ENCODE results near the gene FES.
"Not testable (repeated sequence)": the region's sequence is repeated elsewhere in the genome, so short reads cannot be mapped to it uniquely, and the experiment has no call there.

Gene FES

GRCh38 chr15:90915216-90915807 lies 31.0 kb downstream of the FES start:
- no peak overlapping the region for H3K4me3 ChIP-seq (ENCODE audit: low read length)
- DNase-seq (ENCODE audit: low read depth) = no peak
- no peak for TF ChIP-seq CTCF (conservative IDR thresholded peaks at IDR 0.05; ENCODE audit: low read length)

DNA sequence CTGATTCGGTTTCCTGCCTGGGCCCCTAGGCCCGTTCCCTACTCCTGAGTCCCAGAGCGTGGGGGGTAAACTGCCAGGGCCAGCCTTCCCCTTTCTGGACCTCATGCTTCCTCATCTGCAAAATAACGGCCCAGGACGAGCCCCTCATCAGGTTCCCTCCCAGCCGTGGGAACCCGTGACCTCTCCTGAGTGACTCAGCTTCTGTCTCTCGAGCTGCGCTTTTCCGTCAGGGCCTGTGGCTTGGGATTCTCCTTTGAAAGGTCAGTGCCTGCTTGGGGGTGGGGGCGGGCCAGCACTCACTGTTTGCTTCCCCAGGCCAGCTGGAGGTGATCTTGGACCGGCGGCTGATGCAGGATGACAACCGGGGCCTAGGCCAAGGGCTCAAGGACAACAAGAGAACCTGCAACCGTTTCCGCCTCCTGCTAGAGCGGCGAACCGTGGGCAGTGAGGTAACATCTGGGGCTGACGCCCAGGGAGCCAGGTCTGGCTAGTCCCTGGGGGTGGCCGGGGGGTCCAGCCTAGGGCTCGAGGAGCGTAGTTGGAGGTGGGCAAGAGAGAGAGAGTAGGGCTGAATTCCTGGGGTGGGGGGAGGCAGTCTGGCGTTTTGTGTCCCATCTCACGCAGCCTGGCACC lies 31.6 kb downstream of the FES start:
- no peak for DNase-seq (ENCODE audit: low read depth)
- TF ChIP-seq CTCF (conservative IDR thresholded peaks at IDR 0.05; ENCODE audit: low read length) = no peak
- H3K4me3 ChIP-seq (ENCODE audit: low read length) = no peak overlapping the region

DNA sequence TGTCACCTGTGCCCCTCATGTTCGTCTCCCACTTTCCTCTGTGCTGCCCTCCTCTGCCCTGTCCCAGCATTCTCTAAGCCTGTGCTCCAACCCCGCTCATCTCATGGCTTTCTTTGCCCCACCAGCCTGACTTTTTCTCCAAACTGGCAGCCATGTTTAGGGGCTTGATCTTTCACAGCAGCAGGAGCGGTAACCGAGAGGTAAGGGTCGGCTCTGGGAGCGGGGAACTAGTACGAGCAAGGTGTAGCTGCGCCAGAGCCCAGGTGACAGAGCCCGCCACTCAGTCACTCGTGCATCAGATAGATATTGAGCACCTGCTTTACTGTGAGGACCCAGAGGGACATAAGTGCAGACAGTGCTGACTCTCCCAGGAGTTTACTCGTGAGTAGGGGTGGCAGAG lies 32.2 kb downstream of the FES start:
- H3K4me3 ChIP-seq (ENCODE audit: low read length) = no peak overlapping the region
- no peak for TF ChIP-seq CTCF (conservative IDR thresholded peaks at IDR 0.05; ENCODE audit: low read length)
- no peak for DNase-seq (ENCODE audit: low read depth)

DNA sequence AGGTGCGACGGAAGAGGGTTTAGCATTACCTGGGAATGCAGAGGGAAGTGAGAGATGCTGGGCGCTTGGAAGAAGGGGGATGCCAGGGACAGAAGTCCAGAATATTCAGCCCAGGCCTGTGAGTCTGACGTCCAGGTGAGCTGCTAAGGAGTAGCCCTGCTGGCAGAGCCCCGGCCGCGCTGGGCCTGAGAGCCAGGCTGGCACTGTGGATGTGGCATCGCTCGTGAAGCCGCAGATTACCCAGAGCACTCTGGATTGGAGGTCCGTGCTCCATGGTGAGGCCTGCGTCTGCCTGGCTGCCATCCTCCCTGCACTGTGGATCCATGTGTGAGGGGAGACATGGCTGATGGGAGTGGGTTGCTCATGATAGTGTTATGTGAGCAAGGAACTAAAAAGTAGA lies 33.3 kb downstream of the FES start:
- no peak overlapping the region for H3K4me3 ChIP-seq (ENCODE audit: low read length)
- no peak for DNase-seq (ENCODE audit: low read depth)
- no peak for TF ChIP-seq CTCF (conservative IDR thresholded peaks at IDR 0.05; ENCODE audit: low read length)

DNA sequence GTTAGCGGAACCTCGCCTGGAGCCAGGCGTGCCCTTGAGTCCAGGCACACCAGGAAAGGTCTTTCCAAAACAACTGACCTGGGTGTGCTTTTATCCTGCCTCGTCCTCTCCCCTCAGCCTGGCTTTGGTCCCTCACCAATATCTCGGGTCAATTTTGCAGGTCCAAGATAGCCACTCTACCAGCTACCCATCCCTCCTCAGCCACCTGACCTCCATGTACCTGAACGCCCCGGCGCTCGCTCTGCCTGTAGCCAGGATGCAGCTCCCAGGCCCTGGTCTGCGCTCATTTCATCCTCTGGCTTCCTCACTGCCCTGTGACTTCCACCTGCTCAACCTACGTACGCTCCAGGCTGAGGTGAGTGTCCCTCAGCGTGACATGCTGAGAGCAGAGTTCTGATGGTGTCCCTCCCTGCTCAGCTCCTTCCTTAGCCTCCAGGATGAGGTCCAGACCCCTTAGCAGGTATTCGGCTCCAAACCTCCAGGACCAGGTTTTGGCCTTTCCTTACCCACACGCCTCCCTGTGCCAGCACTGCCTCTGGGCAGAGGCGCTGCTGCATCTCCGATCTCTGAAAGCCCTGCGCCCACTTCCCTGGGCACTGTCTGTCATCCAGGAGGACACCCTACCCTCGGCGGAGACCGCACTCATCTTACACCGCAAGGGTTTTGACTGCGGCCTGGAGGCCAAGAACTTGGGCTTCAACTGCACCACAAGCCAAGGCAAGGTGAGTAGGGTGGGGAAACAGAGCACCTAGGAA lies 33.9 kb downstream of the FES start:
- DNase-seq (ENCODE audit: low read depth) = no peak
- H3K4me3 ChIP-seq (ENCODE audit: low read length) = no peak overlapping the region
- no peak for TF ChIP-seq CTCF (conservative IDR thresholded peaks at IDR 0.05; ENCODE audit: low read length)

DNA sequence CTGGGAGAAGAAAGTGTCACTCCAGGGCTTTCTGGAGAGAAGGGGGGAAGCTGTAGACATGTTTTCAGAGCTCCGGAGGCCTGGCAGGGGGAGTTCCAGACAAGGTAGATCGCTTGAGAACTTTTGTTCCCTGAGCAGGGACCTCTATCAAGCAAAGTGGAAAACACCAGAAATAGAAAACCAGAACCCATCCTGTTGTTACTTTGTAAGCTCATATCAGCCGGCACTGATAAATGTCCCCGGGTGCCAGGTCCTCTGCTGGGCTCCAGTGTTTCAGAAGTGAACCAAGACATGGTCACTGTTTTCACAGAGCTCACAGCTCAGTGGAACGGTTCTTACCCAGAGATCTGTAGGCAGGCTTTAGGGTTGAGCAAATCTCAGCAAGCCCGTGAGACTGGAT lies 34.5 kb downstream of the FES start:
- no peak overlapping the region for H3K4me3 ChIP-seq (ENCODE audit: low read length)
- DNase-seq (ENCODE audit: low read depth) = no peak
- TF ChIP-seq CTCF (conservative IDR thresholded peaks at IDR 0.05; ENCODE audit: low read length) = no peak

GRCh38 chr15:90921887-90922286 lies 37.6 kb downstream of the FES start:
- DNase-seq (ENCODE audit: low read depth) = no peak
- H3K4me3 ChIP-seq (ENCODE audit: low read length) = no peak overlapping the region
- no peak for TF ChIP-seq CTCF (conservative IDR thresholded peaks at IDR 0.05; ENCODE audit: low read length)

GRCh38 chr15:90922712-90923322 lies 38.5 kb downstream of the FES start:
- not testable (repeated sequence) for H3K4me3 ChIP-seq (ENCODE audit: low read length); DNase-seq (ENCODE audit: low read depth)
